GM19328 (cell line): ENCODE data around the gene RHBDD3.

ENCODE experiments used
- ATAC-seq: cut with Tn5 transposase; IDR thresholded peaks from one replicate; pipeline ENCODE4 v1.9.1; 2021; ENCODE audit warnings: mild to moderate bottlenecking, moderate library complexity; ENCODE audit not compliant: unreplicated experiment

Gene RHBDD3

DNA sequence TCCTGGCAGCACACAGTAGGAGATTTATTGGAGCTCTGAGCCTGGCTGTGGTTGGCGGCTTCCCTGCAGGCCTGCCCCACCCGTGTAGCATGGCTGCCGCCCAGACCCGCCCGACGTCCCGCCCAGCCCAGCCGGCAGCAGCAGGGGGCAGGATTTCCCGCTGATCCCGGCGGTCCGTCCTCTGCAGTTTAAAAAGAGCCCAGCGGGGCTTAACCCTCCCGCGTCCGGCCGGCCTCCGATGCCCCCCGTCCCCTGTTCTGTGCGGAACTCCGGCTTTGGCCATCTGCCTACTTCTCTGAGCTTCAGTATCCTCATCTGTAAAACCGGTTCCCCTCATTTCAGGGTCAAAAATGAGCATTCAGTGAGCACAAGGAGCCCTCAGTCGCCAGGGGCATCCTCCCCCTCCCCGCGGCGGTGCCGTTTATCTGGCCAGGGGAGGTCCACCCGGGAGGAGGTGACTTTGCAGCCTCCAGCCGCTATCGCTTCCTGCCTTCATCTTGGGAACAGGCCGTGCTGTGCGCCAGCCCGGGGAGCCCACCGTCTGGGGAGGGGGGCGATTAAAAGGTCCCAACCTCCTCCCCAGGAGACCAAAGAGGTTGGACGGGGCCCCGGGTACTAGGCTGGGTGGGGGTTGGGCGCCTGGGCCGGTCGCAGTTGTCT is 38.5 kb upstream of the RHBDD3 start, which contains the start of gene GAS2L1:
Gene GAS2L1, plus strand, starts transcription at position 476 of the 660 bp plus-strand sequence. CDS start 1,456 bp downstream, outside the sequence.
- ATAC-seq = no peak

DNA sequence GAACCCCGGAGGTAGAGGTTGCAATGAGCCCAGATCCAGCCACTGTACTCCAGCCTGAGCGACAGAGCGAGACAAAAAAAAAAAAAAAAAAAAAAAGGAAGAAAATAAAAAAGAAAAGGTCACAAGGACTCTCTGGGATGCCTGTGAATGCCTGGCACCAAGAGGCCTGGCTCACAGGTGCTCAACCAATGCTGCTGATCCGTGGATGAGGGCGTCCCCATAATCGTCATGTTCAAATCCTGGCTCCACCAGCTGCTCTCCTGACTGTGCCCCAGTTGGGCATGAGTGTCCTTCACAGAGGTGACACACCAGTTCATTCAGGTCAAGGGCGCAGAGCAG is 38.0 kb upstream of the RHBDD3 start:
- no peak for ATAC-seq

- ATAC-seq = no peak
Measured at GRCh38 chr22:29302681-29303465, 35.1 kb upstream of the RHBDD3 start.

GRCh38 chr22:29302402-29302680 is 34.6 kb upstream of the RHBDD3 start:
- ATAC-seq = no peak

- ATAC-seq = no peak
Measured at GRCh38 chr22:29301716-29302401, 34.1 kb upstream of the RHBDD3 start.

GRCh38 chr22:29300807-29301601 is 33.2 kb upstream of the RHBDD3 start:
- no peak for ATAC-seq

DNA sequence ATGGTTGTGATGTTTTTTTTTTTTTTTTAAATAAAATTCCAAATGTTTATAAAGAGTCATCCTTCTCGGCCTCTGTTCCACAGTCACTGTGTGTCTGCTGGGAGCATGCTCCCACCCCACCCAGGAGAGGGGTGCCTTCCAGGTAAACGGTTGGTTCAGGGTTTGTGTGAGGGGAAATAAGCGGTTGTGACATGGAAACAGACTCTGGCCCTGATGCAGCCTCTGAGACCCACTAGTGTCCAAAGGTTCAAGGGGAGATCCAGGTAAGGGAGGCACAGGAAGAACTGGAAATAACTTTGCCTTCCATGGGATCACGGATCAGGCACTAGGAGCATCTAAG is 32.7 kb upstream of the RHBDD3 start:
- no peak for ATAC-seq

- no peak for ATAC-seq
Measured at GRCh38 chr22:29299136-29299900, 31.5 kb upstream of the RHBDD3 start.

DNA sequence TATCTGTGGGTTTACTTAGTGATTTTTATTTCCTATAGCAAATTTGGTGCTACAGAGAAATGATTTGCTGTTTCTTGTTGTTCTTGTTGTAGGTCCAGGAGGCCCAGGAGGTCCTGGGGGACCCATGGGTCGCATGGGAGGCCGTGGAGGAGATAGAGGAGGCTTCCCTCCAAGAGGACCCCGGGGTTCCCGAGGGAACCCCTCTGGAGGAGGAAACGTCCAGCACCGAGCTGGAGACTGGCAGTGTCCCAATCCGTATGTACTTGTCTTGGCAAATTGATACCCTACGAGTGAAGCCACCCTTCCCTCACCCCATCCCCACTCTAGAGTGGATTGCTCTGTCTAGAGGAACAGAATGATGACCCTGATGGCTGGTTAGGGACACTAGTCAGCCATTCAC is 30.9 kb upstream of the RHBDD3 start:
- no peak for ATAC-seq

- no peak for ATAC-seq
Measured at GRCh38 chr22:29292379-29292778, 24.6 kb upstream of the RHBDD3 start.

DNA sequence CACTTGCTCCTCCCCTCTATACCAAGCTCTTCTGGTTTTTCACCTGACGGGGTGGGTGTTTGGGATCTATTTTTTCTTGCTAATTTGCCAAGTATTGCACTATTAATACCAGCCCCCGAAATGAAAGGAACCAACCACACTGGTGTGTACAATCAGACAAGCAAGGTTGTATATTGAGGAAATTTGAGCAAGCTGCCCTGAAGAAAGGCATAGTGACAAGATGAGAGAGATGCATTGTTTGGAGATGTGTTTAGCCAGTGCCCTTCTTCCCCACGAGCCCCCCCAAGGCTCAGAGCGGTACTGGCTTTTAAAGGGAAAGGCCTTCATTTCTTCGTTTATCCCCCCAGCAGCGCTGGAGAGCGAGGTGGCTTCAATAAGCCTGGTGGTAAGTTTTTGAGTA is 23.4 kb upstream of the RHBDD3 start:
- no peak for ATAC-seq

- no peak for ATAC-seq
Measured at GRCh38 chr22:29290061-29290460, 22.3 kb upstream of the RHBDD3 start.

GRCh38 chr22:29288837-29289236 is 21.1 kb upstream of the RHBDD3 start:
- no peak for ATAC-seq

- no peak for ATAC-seq
Measured at GRCh38 chr22:29284196-29284595, 16.4 kb upstream of the RHBDD3 start.

DNA sequence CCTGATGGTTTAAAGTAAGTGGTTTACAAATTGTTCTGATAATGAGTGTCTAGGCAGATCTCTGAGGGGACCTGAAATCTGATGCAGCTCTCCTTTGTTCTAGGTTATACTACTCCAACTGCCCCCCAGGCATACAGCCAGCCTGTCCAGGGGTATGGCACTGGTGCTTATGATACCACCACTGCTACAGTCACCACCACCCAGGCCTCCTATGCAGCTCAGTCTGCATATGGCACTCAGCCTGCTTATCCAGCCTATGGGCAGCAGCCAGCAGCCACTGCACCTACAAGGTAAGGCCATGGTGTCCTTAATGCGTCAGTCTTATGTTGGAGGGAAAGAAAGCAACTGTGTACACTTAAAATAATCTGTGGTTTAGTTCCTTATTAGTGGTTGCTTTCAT is 10.1 kb upstream of the RHBDD3 start:
- ATAC-seq = no peak

- ATAC-seq = no peak
Measured at GRCh38 chr22:29275819-29276565, 8.2 kb upstream of the RHBDD3 start.

DNA sequence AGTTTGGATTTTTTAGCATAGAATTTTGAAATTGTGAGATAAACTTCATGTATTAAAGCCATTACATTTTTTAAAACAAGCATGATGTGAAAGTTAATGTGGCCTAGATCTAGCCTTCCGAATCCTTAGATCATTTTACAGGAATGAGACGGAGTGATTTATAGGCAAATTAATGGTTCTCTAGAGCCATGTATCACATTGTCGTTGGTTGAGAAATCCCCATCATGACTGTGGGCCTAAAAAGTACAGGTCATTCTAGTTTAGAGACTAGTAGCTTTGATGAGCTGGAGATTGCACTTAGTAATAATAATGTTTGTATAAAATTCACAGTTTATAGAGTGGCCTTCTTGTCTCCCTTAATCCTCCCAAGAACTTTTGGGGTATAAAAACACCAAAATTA is 7.4 kb upstream of the RHBDD3 start:
- ATAC-seq = no peak

DNA sequence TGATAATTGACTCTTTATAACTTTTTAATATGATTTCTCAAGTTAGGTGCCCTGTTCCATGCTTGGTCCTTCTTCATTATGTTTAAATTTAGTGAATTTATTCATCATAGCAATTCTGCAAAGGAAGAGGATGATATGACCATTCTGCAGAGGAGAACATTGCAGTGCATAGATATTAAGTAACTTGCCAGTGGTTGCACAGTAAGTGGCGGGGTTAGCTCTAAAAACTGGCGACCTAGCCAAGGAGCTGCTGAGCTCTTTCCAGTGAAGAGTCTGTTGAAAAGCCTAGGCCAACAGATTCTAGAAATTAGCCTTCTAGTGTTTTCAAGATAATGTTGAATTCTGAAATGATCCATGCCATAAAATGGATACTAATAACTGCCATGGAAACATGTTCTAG is 4.8 kb upstream of the RHBDD3 start:
- no peak for ATAC-seq

DNA sequence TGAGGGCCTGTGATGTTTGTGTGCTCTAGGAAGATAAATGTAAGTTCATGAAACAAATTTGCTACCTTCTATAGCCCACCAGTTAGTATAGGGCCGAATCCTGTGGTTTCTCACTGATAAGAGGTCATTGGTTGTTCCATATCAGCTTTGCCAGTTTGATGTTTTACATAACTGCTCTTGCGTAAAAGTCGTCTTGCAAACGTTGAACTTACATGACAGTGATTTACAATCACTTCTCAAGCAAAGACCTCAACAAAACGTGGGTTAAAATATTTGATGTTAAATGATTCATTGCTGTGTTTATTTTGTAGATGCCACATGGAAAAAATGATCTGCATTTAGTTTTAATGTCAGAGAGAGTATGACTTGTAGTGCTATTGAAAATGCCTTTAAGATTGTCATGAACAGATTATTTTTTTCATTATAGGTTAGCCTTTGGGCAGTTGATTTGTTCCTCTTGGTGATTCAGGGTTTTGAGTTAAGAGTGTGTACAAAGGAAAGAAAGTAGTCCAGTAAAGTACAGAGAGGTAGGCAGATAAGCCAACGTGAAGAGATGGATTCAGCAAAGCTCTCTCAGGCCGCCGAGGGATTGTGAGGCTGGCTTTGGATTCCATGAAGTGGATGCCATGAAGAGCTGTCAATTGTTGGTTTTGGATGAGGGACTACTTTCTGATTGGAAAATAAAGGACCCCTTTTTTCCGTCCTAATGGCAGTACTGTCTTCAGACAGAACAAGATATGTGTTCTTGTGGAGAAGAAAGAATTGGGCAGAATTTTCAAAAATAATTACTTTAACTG is 2.9 kb upstream of the RHBDD3 start:
- ATAC-seq = no peak
